ENCODE results near the gene EXOC6B. TPM values are rescaled to one million over a fixed set of nuclear protein-coding genes. Genes with fewer than 3 reads are reported as not detected.

Gene EXOC6B
- total RNA-seq, 1 donor from 2014 or later = 24.1 TPM

DNA sequence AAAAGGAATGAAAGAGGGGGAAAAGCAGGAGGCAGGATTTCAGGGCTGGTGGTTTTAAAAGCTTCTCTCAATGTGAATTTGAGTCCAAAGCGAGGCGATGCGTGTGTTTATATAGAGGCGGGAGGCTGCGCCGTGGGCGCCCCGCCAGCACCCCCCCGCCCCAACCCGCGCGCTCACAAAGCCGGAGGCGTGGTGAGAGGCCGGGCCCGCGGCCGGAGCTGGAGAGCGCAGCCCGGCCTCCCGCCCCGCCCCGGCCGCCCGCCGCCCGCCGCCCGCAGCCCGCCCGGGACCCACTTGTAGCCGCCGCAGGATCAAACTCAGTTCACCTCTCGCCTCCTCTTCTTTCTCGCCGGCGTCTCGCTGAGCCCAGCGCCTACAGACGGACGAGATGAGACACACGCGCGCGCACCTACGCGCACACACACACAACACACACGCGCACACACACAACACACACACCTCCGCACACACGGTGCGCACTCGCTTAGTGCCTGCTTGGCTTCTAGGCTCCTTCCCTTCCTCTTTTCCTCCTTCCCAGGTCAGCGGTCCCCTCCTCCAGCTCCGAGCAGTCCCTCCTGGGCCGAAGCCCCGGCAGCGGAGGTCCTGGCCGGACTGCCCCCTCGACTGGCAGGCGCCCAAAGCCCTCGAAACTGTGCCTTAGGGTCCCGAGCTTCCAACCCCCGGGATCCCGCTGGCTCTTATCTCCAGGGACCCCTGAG, 676.8 kb downstream of the EXOC6B start:
- no peak for DNase-seq (ENCODE audit: low read depth, low spot score)

DNA sequence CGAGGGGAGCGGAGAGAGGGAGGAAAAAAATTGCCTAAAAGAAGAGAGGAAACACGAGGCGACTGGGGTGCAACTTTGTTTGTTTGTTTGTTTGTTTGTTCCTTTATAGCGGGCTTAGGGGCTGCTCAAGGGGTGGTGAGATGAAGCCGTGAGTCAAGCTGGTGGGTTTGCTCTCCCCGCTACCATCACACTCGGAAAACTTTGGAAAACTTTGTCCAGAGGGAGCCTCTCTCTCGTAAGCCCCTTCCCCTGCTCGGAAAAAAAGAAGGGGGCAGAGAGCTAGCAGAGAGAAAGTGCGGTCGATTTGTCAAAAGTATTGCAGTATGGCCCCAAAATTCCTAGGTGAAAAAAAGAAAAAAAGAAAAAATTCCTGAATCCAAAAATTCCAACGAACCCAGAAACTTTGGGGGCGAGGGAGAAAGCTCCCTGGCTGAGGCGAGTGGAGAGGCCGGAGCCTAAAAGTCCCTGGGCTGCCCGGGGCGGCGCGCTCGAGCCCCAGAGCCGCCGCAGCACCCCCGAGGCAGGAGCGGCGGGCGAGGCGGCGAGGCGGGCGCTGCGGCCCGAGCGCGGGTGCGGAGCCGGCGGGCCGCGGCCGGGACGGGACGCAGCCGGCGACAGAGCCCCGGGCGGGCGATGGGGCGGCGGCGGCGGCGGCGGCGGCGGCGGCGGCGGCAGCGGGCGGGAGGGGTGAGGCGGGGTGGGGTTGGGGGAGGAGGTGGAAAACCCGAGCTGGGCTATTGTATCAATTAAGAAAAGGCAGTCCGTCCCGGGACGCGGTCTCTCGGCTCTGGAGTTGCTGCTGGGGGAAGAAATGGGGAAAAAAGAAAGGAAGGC, 677.6 kb downstream of the EXOC6B start:
- DNase-seq (ENCODE audit: low read depth, low spot score) = no peak

DNA sequence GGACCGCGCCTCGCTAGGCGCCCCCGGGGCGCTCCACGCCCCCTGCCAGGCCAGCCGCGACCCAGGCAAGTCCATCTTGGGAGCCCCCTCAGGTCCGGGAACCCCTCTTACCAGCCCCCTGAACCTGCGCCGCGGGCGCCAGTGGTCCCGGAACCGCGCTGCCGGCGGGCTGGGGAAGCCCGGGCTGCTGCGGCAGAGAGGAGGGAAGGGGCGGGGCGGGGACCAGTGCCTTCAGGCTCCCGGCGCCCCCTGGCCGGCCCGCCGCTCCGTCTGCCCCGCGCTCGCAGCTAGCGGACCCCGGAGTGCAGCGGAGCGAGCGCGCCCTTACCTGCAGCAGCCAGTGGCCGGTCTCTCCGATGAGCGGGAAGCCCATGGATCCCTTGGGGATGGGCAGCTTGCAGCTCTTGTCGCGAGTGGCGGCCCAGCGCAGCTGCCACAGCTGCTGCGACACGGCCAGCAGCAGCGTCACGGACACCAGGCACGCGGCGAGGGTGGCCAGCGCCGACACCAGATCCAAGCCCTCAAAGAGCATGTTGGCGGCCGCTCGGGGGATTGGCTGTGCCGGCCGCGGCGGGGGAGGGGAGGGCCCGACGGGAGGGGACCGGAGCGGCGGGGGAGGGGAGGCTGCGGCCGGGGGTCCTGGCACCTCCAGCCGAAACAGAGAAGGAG, 678.4 kb downstream of the EXOC6B start, which contains the start of gene CYP26B1:
CYP26B1 (minus strand) TSS at position 560 of the 669 bp plus-strand sequence; CDS start at position 532, 28 bp downstream.
- no peak for DNase-seq (ENCODE audit: low read depth, low spot score)

DNA sequence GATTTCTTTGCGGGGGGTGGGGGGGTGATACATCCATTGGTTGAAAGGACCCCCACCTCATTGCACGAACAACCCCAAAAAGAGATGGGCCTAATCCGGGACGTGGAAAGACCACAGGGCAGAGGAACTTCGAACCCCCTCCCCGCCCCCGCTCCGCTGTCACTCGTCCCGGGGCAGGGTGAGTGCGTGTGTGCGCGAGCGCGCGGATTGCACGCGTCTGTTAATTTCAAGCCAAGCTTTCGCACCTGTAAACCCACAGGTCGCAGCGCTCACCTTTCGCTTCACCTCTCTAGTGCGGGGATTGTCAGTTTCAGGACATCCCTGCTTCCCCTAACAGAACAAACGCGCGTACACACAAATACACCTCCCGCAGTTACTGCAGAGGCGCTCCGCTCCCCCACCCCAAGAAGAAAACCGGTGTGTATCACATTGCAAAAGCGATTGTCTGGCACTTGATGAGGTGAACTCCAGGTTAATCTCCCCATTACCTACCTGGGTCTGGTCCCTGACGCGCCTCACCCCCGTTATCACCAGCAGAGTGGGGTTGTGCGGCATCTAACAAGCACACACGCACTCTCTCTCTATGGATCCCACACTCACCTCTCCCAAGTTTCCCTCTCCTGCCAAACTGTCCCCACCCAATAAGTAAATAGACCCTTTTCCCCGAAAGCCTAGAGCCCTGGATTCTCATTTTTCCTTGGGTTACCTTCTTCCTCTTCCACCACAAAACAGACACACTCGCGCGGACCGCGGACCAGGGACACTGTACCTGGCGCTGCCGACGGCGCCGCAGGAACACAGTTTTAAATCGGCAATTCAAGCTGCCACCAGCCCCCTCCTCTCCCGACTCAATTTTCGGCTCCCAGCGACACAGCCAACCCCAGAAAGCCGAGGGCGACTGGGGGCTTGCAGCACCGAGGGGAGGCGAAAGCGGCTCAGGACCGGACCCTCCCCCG, 679.2 kb downstream of the EXOC6B start:
- DNase-seq (ENCODE audit: low read depth, low spot score) = no peak

DNA sequence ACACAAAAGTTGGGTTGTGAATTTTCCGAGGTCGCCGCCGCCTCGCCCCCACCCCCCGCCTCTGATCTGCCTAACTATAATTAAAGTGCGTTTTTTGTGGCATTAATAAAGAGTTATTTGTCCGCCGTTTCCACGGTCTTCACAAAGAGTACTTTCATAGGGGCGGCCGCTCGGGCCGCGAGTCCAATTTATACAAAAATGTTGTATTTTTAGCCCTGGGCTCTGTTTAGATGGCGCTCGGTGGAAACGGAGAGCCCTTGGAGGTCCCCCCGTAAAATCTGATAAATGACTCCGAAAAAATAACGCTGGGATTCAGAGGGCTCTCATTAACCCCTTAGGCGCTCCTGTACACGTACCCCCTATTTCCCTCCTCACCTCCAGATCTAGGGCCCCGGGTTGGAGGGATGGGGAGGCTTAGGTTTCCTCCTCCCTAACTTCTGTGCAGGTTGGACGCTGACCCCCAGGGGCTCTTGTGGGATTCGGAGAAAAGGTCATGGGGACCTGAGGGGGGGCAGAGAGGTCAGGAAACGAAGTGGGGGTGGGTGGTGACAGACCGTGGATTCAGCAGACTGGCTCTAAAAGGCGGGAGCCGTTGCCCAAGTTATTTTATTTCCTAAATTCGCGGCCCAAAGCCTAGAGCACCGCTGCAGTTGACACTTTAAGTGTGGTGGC, 680.0 kb downstream of the EXOC6B start:
- DNase-seq (ENCODE audit: low read depth, low spot score) = no peak

DNA sequence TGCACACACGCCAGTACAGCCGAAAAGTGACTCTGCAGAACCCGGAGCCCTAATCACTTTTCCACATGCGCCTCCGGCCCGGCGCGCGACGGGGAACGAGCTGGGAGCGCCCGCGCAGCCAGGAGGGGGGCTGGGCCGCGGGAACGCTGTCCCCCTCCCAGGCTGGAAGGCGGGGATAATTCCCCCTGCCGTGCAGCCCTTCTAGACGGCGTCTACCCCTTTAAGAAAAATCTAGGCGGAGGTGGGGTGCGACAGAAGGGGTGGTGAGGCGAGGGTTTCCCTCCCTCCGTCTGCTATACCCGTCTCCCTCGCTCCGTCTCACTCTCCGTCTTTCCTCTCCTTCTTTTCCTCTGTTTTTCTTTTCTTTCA, 680.6 kb downstream of the EXOC6B start:
- DNase-seq (ENCODE audit: low read depth, low spot score) = no peak

DNA sequence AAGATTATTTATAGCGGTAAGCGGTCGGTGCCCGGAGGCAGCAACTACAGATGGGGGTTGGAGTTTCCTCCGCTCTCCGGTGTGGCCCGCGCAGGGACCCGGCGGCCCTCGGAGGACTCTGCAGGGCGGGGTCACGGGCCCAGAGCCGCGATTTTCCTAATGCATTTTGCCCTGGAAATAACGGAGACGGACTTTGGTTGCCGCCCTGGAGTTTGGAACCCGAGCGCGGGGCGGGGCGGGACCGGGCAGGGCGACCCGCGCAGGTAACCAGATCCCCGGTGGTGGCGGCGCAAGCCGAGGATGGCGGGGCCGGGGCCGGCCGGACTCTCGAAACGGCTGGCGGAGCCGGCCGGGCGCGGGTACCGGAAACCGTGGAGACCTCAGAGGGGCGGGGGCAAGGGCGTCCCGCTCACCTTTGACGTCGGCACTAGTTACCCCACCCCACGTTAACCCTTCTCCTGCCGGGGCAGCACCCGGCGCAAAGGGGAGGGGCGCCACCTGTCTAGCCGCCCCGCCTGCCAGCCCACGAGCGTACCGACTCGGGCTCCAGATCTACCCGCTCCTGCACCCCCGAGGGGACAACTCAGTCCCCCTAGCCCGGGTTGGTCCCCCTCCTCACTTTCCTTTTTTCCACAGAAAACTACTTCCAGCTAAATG, 681.1 kb downstream of the EXOC6B start:
- no peak for DNase-seq (ENCODE audit: low read depth, low spot score)

DNA sequence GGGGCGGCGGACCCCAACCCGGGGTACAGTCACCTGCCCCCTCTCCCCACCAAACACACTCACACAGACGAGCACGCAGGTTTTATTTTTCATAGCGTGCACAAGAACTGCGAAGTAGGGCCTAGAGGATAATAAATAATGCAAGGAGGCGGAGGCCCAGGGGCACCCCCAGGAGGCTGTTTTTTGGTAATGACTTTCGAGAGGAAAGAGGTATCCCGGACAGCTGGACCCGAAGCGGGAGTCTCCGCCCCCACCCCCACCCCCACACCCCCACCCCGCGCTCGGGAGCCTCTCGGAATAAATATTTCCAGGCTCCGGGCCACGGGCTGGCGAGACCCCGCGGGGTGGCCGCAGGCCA, 681.6 kb downstream of the EXOC6B start:
- no peak for DNase-seq (ENCODE audit: low read depth, low spot score)

DNA sequence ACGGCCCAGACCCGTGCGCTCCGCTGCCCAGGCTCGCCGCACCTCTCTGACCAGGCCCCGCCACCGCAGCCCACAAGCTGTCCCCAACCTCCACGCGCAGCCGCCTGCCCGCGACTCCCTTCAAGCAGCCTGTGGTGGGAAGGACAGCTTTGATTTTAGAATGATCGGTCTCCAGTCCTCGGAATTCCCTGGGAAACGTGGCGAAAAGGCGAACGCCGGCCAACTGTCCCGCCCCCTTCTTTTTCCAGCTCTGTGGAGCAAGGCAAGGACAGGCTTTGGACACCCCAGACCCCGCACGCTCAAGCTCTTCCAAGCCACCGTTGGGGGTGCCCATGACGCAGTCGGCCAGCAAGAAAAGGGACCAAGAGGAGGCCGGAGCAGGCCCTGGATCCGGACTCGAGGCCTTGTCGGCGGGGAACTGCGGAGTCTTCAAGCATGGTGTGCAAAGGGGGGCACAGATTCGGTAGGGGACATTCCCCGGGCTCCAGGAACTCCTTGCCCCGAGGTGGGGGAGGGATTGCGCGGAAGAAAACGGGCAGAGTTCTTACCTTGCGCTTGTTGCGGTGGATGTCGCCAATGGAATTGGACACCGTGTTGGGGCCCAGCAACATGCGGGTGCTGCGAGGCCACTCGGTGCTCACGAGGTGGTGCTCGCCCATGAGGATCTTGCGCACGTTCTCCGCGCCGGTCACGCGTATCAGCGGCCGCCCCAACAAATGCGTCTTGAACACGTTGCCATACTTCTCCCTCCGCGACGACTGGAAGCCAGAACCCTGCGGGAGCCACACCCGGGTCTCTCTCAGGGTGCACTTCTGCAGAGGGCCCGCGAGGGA, 682.2 kb downstream of the EXOC6B start:
- DNase-seq (ENCODE audit: low read depth, low spot score) = no peak

DNA sequence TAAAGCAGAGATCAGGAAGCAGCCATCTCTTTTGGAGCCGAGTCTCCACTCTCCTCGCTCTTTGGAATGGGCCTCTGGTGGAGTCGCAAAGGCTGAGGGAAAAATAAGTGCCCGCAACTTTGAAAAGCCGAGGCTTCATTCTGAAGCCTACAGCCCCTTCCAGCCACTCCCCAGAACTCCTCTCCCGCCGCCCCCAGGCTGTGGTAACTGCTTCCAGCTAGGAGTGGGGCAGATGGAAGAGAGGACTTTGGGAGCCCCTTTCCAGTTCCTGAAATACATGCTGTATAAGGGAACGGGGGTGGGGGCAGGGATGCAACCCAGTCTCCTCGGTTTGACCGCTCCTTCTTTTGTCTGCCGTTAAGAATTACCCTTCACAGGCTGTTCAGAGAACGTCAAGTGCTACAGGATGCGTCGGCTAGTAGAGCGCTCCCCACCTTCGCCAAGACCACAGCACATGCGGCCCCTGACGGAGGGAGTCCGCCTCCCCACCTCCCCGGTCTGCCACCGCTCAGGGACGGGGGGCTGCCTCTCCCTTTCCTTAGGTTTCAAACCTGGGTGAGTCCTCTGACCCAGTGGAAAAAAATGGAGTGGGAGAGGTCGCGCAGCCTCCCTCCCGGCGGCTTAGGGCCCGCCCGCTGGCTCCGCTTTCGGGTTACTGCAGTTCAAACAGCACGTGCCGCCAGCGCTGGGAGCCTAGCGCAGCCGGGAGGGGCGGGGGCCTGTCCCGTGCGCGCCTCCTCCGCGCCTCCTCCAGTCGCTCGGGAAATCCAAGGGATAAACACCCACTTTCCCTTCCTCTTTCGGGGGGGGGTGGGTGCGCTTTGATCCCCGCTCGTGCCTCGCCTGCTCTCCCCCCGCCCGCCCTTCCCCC, 683.0 kb downstream of the EXOC6B start:
- no peak for DNase-seq (ENCODE audit: low read depth, low spot score)

DNA sequence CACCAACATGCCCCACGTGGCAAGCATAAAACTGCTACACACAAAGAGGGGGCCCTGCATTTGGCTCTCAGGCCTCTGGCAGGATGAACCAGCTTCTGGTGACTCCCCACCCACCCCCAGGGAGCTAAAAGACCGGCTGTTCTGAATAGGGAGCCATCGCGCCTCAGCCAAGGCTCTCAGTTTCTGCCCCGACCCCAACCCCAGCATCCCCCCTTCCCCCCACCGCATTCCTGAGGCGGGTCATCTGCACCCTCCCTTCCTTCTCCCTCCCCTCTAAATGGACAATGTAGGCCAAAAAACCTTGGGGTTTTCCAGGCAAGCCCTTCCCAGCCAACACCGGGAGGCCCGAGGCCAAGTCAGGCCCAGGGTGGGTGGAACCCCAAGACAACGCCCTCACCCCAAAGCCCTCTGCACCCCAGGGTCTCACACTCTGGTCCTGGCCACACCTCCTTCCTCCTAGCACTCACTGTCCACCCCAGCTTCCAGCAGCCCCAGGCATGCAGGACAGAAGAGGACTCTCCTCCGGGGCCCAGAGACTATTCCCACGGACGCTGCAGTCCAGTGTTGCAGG, 683.9 kb downstream of the EXOC6B start:
- DNase-seq (ENCODE audit: low read depth, low spot score) = no peak

DNA sequence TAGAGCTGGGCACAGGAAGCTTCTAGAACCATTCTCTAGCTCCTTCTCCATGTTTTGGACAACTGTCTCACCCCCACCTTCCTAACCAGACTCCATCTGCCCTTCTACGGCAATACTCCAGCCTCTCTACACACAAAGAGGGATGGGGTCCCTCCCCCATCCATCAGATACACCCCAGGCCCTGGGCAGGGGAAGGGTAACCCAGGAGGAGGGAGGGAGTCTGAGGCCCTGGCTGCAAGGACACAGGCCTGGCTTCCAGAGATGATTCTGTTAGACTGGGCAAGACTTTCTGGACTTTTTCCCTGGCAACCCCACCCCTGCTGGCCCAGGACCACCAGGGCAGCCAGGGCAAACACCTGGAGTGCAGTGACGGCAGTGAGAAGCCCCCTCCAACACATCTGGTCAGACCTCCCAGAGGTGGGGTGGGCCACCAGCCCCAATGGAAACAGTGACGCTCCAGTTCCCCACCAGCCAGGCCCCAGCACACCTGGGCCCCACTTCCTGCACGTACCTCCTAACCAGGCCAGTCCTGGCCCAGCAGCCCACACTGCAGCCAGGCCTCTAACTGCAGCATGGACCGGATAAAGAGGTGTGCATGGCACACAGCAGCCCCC, 684.7 kb downstream of the EXOC6B start:
- DNase-seq (ENCODE audit: low read depth, low spot score) = no peak

DNA sequence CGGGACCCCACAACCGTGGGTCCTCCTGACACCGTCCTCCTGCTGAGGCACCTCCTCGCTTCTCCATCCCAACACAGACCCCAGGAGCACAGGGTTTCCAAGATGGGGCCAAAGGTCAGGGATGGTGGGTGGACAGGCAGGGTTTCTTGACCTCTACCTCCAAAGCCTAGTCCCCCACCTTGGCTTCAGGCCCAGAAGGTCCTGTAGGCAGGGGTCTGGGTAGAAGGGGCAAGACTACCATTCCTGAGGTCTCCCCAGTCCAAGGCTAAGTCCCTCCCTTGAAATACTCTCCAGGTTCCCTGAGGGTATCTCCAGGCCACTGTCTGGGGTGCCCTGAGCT, 685.2 kb downstream of the EXOC6B start:
- no peak for DNase-seq (ENCODE audit: low read depth, low spot score)

DNA sequence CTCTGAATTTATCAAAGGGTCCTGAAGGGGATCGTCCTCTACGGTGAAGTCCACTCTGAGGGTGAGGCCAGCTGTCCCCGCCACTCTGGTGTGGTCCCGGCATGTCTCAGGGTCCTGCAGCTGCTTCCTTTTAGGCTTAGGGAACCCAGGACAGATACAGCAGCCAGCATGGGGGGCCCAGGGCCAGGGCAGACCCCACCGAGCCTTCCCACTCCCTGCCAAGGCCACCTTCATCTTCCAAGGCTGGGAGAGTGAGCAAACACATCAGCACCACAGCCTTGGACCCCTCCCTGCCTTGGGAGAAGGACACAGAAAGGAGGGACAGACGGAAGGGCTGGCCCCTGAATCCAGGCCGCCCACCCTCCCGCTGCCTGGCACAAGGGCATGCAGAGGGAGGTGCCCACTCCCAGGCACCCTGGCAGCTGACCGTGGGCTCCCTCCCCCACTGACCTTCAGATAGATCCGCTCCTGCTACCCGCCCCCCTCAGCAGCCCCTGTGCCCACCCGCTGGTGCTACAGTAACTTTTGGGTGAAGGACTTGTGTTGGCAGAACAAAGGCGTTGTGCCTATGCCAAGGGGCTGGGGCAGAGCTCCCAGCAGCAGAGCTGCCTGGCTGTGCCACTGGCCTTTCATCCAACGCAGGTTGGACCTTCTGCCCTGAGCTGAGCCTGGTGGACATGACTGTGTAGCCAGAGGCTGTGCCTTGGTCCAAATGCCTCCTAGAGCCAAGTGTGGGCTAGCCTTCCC, 685.8 kb downstream of the EXOC6B start:
- DNase-seq (ENCODE audit: low read depth, low spot score) = no peak

DNA sequence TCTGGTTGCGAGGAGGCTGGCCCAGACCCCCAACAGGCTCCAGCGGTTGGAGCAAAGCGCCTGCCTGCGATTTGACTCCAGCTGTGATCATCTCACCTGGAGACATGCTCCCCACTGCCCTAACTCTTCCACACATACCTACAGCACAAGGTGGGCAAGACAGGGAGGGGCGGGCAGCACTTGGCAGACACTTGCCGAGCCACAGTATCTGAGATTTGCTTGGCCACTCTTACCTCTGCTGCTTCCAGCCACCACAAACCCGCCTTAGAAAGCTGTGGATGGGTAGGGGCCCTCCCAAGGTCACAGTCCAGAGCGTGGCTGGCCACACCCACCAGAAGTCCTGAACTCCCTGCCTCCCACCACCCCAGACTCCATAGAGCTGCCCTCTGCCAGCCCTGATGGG, 686.4 kb downstream of the EXOC6B start:
- DNase-seq (ENCODE audit: low read depth, low spot score) = no peak

DNA sequence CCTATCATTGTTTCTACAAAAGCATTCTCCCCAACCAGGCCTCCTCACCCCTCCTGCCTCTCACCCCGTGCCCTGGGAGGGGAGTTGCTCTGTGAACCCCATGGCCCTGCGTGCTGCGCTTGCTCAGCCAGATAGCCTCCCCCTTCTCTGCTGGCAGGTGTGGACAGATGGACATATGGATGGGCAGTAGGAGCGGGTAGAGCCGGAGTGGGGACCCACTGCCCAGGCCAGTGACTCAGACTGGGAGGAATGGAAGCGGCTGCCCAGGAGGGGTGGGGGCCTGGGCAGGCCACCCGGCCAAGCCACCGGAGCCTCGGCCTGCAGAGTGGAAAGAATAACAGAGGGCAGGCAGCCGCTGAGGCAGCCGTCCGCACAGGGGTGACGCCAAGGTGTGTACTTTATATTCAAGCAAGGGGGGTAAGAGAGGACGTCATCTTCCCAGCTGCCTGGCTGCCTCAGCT, 686.9 kb downstream of the EXOC6B start:
- no peak for DNase-seq (ENCODE audit: low read depth, low spot score)
